ENCODE measurements around the gene FAM20A.

DNA sequence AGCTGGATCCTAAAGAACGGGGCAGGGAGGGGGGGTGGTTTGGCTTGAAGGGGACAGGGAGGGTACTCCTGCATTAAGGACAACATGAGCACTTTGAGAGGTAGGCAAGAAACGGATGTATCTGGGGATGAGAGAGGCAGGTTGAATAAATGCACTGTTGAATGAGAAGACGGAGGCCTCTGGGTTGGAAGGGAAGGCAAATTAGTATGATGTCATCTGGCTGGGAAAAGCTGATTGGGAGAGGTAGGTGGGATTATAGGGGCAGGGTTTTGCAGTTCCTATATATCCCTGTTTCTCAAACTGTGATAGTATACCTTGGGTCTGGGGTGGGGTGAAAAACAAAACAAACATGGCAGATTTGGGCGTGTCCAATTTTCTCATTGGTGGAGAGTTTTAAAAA, 44.6 kb downstream of the FAM20A start:
- no peak for TF ChIP-seq RAD21 (IDR thresholded peaks at IDR 0.05; ENCODE audit: low read depth)
- TF ChIP-seq YY1 (IDR thresholded peaks at IDR 0.05; ENCODE audit: low read depth), result no peak
- no peak for TF ChIP-seq CEBPB (IDR thresholded peaks at IDR 0.05)
- no peak for TF ChIP-seq USF1 (IDR thresholded peaks at IDR 0.05)
- TF ChIP-seq, protein P1, sequence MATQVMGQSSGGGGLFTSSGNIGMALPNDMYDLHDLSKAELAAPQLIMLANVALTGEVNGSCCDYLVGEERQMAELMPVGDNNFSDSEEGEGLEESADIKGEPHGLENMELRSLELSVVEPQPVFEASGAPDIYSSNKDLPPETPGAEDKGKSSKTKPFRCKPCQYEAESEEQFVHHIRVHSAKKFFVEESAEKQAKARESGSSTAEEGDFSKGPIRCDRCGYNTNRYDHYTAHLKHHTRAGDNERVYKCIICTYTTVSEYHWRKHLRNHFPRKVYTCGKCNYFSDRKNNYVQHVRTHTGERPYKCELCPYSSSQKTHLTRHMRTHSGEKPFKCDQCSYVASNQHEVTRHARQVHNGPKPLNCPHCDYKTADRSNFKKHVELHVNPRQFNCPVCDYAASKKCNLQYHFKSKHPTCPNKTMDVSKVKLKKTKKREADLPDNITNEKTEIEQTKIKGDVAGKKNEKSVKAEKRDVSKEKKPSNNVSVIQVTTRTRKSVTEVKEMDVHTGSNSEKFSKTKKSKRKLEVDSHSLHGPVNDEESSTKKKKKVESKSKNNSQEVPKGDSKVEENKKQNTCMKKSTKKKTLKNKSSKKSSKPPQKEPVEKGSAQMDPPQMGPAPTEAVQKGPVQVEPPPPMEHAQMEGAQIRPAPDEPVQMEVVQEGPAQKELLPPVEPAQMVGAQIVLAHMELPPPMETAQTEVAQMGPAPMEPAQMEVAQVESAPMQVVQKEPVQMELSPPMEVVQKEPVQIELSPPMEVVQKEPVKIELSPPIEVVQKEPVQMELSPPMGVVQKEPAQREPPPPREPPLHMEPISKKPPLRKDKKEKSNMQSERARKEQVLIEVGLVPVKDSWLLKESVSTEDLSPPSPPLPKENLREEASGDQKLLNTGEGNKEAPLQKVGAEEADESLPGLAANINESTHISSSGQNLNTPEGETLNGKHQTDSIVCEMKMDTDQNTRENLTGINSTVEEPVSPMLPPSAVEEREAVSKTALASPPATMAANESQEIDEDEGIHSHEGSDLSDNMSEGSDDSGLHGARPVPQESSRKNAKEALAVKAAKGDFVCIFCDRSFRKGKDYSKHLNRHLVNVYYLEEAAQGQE (IDR thresholded peaks at IDR 0.05; ENCODE audit: low read depth), result no peak
